Measurements from ENCODE around the gene HAT1.
A peak's percentile ranks its signal among the peaks of the same experiment; 100 is the strongest.
"Not testable (repeated sequence)": the region's sequence is repeated elsewhere in the genome, so short reads cannot be mapped to it uniquely, and the experiment has no call there.

HAT1 gene

DNA sequence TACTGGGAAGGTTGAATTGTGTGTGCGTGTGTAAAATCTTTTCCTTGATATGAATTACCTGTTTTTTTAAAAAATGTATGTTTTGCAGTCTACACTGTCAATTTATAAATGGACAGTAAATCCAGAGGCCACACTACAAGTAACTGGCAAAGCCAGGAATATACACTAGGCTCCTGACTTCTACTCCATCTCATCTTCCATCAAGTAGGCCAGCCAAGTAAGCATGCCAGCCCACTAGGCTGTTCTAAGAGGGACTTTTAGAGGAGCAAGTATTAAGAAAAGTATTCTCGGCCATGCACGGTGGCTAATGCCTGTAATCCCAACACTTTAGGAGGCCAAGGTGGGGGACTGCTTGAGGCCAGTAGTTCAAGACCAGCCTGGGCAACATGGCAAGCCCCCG is 64.5 kb downstream of the HAT1 start:
- WGBS (ENCODE audit: insufficient coverage): 100% methylated on average over 3 of the region's 4 CpGs
- CTCF ChIA-PET: no interaction called here

DNA sequence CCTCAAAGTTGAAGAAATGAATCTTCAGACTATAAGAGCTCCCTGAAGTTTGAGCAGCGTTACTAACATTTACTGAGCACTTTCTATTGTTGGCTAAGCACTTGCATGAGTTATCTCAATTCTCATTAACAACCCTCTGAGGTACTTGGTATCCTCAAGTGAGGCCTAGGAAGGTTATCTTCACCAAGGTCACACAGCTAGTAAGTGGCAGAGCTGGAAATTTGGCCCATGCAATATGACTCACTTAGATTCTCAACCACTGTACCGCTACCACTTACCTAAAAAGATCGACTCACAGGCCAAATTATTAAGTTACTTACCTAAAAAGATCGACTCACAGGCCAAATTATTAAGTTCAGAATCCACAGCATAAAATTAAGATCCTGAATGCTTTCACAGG is 68.8 kb downstream of the HAT1 start:
- H3K4me1 ChIP-seq (ENCODE audit: control extremely low read depth in 1 of 4, control insufficient read depth in 4 of 4, insufficient read depth in 4 of 4, low read length in 3 of 4): no peaks in the 10 kb centered on the region
- DNase-seq: no peak
- peaks cover 0 to 3% (median 0%) of the 10 kb centered on the region in 4 experiments for H3K36me3 ChIP-seq (ENCODE audit: control insufficient read depth in 4 of 4, insufficient read depth in 4 of 4, low read length in 3 of 4)
- H3K27me3 ChIP-seq (replicated peaks in 2 of 5; ENCODE audit: control insufficient read depth in 4 of 5, insufficient read depth in 5 of 5, low read length in 4 of 5): no peaks in the 10 kb centered on the region
- H3K27ac ChIP-seq (ENCODE audit: insufficient read depth in 1 of 2, low read depth in 1 of 2, low read length in 2 of 2, poor library complexity in 1 of 2, severe bottlenecking in 2 of 2): no peak overlapping the region
- ChIA-PET CTCF (interaction anchor here (2.0 kb wide), 1 partner anchor 9 kb away, joined by 5 read pairs; no protein-coding TSS in a partner anchor), POLR2A (no interaction called here)
- 100% methylated on average over 1 of the region's 4 CpGs for WGBS (ENCODE audit: insufficient coverage)
- H3K4me3 ChIP-seq (ENCODE audit: control insufficient read depth in 1 of 7, extremely low read depth in 1 of 7, insufficient read depth in 4 of 7, low read depth in 2 of 7, low read length in 6 of 7): no peak overlapping the region
- no peaks in the 10 kb centered on the region for H3K9me3 ChIP-seq (ENCODE audit: control extremely low read depth in 1 of 5, control insufficient read depth in 4 of 5, insufficient read depth in 2 of 5, low read depth in 1 of 5, low read length in 4 of 5)

More for the DNA sequence above, 64.5 kb downstream of the HAT1 start:
- H3K4me1 ChIP-seq (ENCODE audit: control extremely low read depth in 1 of 4, control insufficient read depth in 4 of 4, insufficient read depth in 4 of 4, low read length in 3 of 4): no peaks in the 10 kb centered on the region
- no peak overlapping the region for H3K4me3 ChIP-seq (ENCODE audit: control insufficient read depth in 1 of 7, extremely low read depth in 1 of 7, insufficient read depth in 4 of 7, low read depth in 2 of 7, low read length in 6 of 7)
- H3K27ac ChIP-seq (ENCODE audit: insufficient read depth in 1 of 2, low read depth in 1 of 2, low read length in 2 of 2, poor library complexity in 1 of 2, severe bottlenecking in 2 of 2): no peak overlapping the region
- DNase-seq: no peak
- POLR2A ChIA-PET: no interaction called here
- H3K9me3 ChIP-seq (ENCODE audit: control extremely low read depth in 1 of 5, control insufficient read depth in 4 of 5, insufficient read depth in 2 of 5, low read depth in 1 of 5, low read length in 4 of 5): no peaks in the 10 kb centered on the region
- peaks cover 3 to 16% (median 7%) of the 10 kb centered on the region in 4 experiments for H3K36me3 ChIP-seq (ENCODE audit: control insufficient read depth in 4 of 4, insufficient read depth in 4 of 4, low read length in 3 of 4)
- H3K27me3 ChIP-seq (replicated peaks in 2 of 5; ENCODE audit: control insufficient read depth in 4 of 5, insufficient read depth in 5 of 5, low read length in 4 of 5): no peaks in the 10 kb centered on the region

DNA sequence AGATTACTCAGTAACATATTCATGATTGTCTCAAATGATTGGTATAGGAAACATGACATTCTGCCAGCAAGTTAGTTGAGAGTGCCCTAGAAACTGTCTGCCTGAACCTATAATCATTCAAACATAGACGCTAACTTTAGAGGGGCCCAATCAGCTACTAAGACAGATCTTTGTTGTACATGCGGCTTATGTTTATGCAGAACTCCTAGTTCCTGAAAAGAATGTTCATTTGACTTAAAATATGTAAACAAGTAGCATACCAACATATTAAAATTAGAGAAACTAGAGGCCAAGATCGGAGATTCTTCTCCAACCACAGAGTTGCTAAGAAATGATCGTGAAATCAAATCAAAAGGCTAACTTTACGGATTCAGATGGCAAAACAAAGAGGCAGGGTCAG is 73.3 kb downstream of the HAT1 start:
- ChIA-PET CTCF (no interaction called here), POLR2A (no interaction called here)

DNA sequence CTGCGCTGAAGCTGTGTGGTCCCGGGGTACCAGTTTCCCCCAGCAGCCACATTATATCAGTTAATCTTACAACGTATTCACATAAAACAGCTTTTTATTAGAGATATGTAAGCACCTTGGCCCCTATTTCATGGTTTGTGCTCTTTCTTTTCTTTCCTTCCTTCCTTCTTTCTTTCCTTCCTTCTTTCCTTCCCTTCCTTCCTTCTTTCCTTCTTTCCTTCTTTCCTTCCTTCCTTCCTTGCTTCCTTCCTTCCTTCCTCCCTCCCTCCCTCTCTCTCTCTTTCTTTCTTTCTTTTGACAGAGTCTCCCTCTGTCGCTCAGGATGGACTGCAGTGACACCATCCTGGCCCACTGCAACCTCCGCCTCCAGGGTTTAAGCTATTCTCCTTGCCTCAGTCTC is 73.8 kb downstream of the HAT1 start:
- POLR2A ChIA-PET: no interaction called here
- no peak overlapping the region for H3K27ac ChIP-seq (ENCODE audit: insufficient read depth in 1 of 2, low read depth in 1 of 2, low read length in 2 of 2, poor library complexity in 1 of 2, severe bottlenecking in 2 of 2)
- no peaks in the 10 kb centered on the region for H3K9me3 ChIP-seq (ENCODE audit: control extremely low read depth in 1 of 5, control insufficient read depth in 4 of 5, insufficient read depth in 2 of 5, low read depth in 1 of 5, low read length in 4 of 5)
- CTCF ChIA-PET: no interaction called here
- 98% methylated on average over 4 of the region's 5 CpGs for WGBS (ENCODE audit: insufficient coverage)
- H3K27me3 ChIP-seq (replicated peaks in 2 of 5; ENCODE audit: control insufficient read depth in 4 of 5, insufficient read depth in 5 of 5, low read length in 4 of 5): no peaks in the 10 kb centered on the region
- H3K4me3 ChIP-seq (ENCODE audit: control insufficient read depth in 1 of 7, extremely low read depth in 1 of 7, insufficient read depth in 4 of 7, low read depth in 2 of 7, low read length in 6 of 7): no peak overlapping the region
- H3K4me1 ChIP-seq (ENCODE audit: control extremely low read depth in 1 of 4, control insufficient read depth in 4 of 4, insufficient read depth in 4 of 4, low read length in 3 of 4): peaks cover 2 to 15% (median 11%) of the 10 kb centered on the region in 4 experiments
- no peak for DNase-seq
- H3K36me3 ChIP-seq (ENCODE audit: control insufficient read depth in 4 of 4, insufficient read depth in 4 of 4, low read length in 3 of 4): no peaks in the 10 kb centered on the region

More for the DNA sequence above, 73.3 kb downstream of the HAT1 start:
- Histone ChIP-seq H3K36me3 (ENCODE audit: control insufficient read depth in 4 of 4, insufficient read depth in 4 of 4, low read length in 3 of 4) (no peaks in the 10 kb centered on the region), H3K27me3 (replicated peaks in 2 of 5; ENCODE audit: control insufficient read depth in 4 of 5, insufficient read depth in 5 of 5, low read length in 4 of 5) (no peaks in the 10 kb centered on the region), H3K4me1 (ENCODE audit: control extremely low read depth in 1 of 4, control insufficient read depth in 4 of 4, insufficient read depth in 4 of 4, low read length in 3 of 4) (peaks cover 2 to 13% (median 8%) of the 10 kb centered on the region in 4 experiments), H3K27ac (ENCODE audit: insufficient read depth in 1 of 2, low read depth in 1 of 2, low read length in 2 of 2, poor library complexity in 1 of 2, severe bottlenecking in 2 of 2) (no peak overlapping the region), H3K4me3 (ENCODE audit: control insufficient read depth in 1 of 7, extremely low read depth in 1 of 7, insufficient read depth in 4 of 7, low read depth in 2 of 7, low read length in 6 of 7) (no peak overlapping the region), H3K9me3 (ENCODE audit: control extremely low read depth in 1 of 5, control insufficient read depth in 4 of 5, insufficient read depth in 2 of 5, low read depth in 1 of 5, low read length in 4 of 5) (no peaks in the 10 kb centered on the region)
- 100% methylated on average over 4 of the region's 5 CpGs for WGBS (ENCODE audit: insufficient coverage)
- DNase-seq: no peak

DNA sequence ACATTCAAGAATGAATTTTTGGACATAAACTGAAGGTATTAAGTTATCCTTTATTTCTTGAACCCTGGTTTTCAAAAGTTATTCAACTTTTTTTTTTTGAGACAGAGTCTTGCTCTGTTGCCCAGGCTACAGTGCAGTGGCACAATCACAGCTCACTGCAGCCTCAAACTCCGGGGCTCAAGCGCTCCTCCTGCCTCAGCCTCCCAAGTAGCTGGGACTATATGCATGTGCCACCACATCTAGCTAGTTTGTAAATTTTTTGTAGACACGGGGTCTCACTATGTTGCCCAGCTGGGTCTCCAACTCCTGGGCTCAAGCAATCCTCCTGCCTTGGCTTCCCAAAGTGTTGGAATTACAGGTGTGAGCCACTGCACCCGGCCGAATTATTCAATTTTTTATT is 74.8 kb downstream of the HAT1 start:
- H3K36me3 ChIP-seq (ENCODE audit: control insufficient read depth in 4 of 4, insufficient read depth in 4 of 4, low read length in 3 of 4); H3K27ac ChIP-seq (ENCODE audit: insufficient read depth in 1 of 2, low read depth in 1 of 2, low read length in 2 of 2, poor library complexity in 1 of 2, severe bottlenecking in 2 of 2); DNase-seq; H3K27me3 ChIP-seq (replicated peaks in 2 of 5; ENCODE audit: control insufficient read depth in 4 of 5, insufficient read depth in 5 of 5, low read length in 4 of 5); H3K9me3 ChIP-seq (ENCODE audit: control extremely low read depth in 1 of 5, control insufficient read depth in 4 of 5, insufficient read depth in 2 of 5, low read depth in 1 of 5, low read length in 4 of 5); H3K4me3 ChIP-seq (ENCODE audit: control insufficient read depth in 1 of 7, extremely low read depth in 1 of 7, insufficient read depth in 4 of 7, low read depth in 2 of 7, low read length in 6 of 7); POLR2A ChIA-PET; CTCF ChIA-PET: not testable (repeated sequence)
- peaks cover 2 to 17% (median 11%) of the 10 kb centered on the region in 4 experiments for H3K4me1 ChIP-seq (ENCODE audit: control extremely low read depth in 1 of 4, control insufficient read depth in 4 of 4, insufficient read depth in 4 of 4, low read length in 3 of 4)
- WGBS (ENCODE audit: insufficient coverage): 100% methylated on average over 3 of the region's 5 CpGs

DNA sequence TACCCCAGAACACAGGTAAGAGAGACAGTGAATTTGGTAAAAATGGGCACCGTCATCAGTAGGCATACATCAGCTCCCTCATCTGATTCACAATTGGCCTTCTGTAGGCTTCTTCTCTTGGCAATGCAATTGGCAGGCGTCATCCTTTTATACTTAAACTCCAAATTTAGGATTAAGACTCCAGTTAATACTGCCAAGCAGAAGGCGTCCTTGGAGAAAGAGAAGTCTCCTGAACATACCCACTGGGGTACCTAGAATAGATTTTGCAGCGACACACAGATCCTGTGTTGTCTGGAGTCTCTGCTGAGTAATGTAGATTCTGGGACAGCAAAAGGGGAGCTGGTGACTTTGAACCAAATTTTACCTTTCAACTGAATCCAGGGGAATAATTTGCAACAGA is 76.9 kb downstream of the HAT1 start:
- POLR2A ChIA-PET: no interaction called here
- CTCF ChIA-PET: no interaction called here
- Histone ChIP-seq H3K4me3 (ENCODE audit: control insufficient read depth in 1 of 7, extremely low read depth in 1 of 7, insufficient read depth in 4 of 7, low read depth in 2 of 7, low read length in 6 of 7) (peak overlapping the region in 6 of 7 experiments; percentile 70 to 99 (median 90)), H3K9me3 (ENCODE audit: control extremely low read depth in 1 of 5, control insufficient read depth in 4 of 5, insufficient read depth in 2 of 5, low read depth in 1 of 5, low read length in 4 of 5) (no peaks in the 10 kb centered on the region), H3K27ac (ENCODE audit: insufficient read depth in 1 of 2, low read depth in 1 of 2, low read length in 2 of 2, poor library complexity in 1 of 2, severe bottlenecking in 2 of 2) (peak overlapping the region in 1 of 2 experiments; percentile 57), H3K36me3 (ENCODE audit: control insufficient read depth in 4 of 4, insufficient read depth in 4 of 4, low read length in 3 of 4) (no peaks in the 10 kb centered on the region), H3K4me1 (ENCODE audit: control extremely low read depth in 1 of 4, control insufficient read depth in 4 of 4, insufficient read depth in 4 of 4, low read length in 3 of 4) (peaks cover 2 to 17% (median 11%) of the 10 kb centered on the region in 4 experiments), H3K27me3 (replicated peaks in 2 of 5; ENCODE audit: control insufficient read depth in 4 of 5, insufficient read depth in 5 of 5, low read length in 4 of 5) (no peaks in the 10 kb centered on the region)
- 50% methylated on average over 4 of the region's 4 CpGs for WGBS (ENCODE audit: insufficient coverage)
- DNase-seq: peak in 1 of 3 donors; percentile 15

DNA sequence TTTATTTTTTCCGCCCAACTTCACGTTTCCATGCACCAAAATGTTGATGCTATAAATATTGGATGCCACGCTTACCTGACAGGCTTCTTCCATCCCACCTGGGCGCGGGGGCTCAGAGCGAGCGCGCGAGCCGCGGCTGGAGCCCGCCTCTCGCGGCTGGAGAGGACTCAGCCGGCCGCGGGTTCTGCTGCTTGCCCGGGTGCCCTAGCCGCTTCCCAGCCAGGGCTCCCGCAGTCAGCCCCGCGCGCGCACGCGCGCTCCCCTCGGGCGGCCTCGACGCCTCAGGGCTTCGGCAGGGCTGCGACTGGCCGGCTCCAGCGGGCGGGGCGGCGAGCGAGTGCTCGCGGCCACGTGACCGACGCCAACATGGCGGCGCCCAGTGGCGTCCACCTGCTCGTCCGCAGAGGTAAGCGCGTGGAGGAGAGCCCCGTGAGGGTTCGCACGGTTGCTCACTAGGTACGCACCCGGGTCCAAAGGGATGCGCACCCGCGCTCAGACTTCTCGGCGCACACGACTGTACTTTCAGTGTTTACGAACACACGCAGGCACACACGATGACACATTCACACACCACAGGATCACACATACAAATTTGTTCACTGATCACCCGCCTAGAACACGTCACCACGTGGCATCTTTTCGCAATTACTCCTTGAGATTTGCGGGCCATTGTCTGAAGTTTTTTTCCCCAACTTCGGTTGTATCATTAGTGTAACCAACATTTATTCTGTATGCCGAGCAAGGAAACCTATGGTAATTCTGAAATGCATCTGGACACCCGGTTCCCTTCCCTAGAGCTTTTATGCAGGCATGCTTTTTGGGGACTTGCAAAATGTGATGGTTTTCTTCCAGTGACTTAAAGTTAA is 77.6 kb downstream of the HAT1 start, which contains the start of gene METAP1D:
Gene METAP1D (plus strand): TSS at position 350 of the 866 bp plus-strand sequence. CDS start 17 bp downstream, at position 367.
- peak; percentile 84 to 92 (median 90) for DNase-seq
- Histone ChIP-seq H3K27me3 (replicated peaks in 2 of 5; ENCODE audit: control insufficient read depth in 4 of 5, insufficient read depth in 5 of 5, low read length in 4 of 5) (no peaks in the 10 kb centered on the region), H3K36me3 (ENCODE audit: control insufficient read depth in 4 of 4, insufficient read depth in 4 of 4, low read length in 3 of 4) (no peaks in the 10 kb centered on the region), H3K4me3 (ENCODE audit: control insufficient read depth in 1 of 7, extremely low read depth in 1 of 7, insufficient read depth in 4 of 7, low read depth in 2 of 7, low read length in 6 of 7) (peak within 1 kb of the TSS; percentile 67 to 99 (median 89)), H3K27ac (ENCODE audit: insufficient read depth in 1 of 2, low read depth in 1 of 2, low read length in 2 of 2, poor library complexity in 1 of 2, severe bottlenecking in 2 of 2) (peak within 1 kb of the TSS in 1 of 2 experiments; percentile 57), H3K9me3 (ENCODE audit: control extremely low read depth in 1 of 5, control insufficient read depth in 4 of 5, insufficient read depth in 2 of 5, low read depth in 1 of 5, low read length in 4 of 5) (no peaks in the 10 kb centered on the region), H3K4me1 (ENCODE audit: control extremely low read depth in 1 of 4, control insufficient read depth in 4 of 4, insufficient read depth in 4 of 4, low read length in 3 of 4) (peaks cover 2 to 20% (median 11%) of the 10 kb centered on the region in 4 experiments)
- ChIA-PET CTCF (no interaction called here), POLR2A (no interaction called here)
- 0% methylated on average over 70 of the region's 73 CpGs for WGBS (ENCODE audit: insufficient coverage)

Measured in common myeloid progenitor, CD34-positive (primary cell).